Smooth muscle cell (in vitro differentiated cells): ENCODE measurements around the gene ADAMTS14. TPM values are rescaled to one million over a fixed set of nuclear protein-coding genes. Genes with fewer than 3 reads are reported as not detected.

Experiments used
- DNase-seq: peaks from one replicate; lab custom pipeline; 2025; ENCODE audit not compliant: unreplicated experiment; lab: John Stamatoyannopoulos, UW
- H2AFZ ChIP-seq: fragments of 200-600 bp; sonication (generic); 2 replicates; pipeline ENCODE4 v1.6.0; 2016; ENCODE audit warnings: antibody characterized with exemption, low read depth, mild to moderate bottlenecking
- H3F3A ChIP-seq: fragments of 200-600 bp; sonication (generic); 2 replicates; pipeline ENCODE4 v1.6.0; 2017; ENCODE audit warnings: antibody characterized with exemption, low read depth
- H3K27ac ChIP-seq: fragments of 200-600 bp; sonication (generic); 2 replicates; pipeline ENCODE4 v1.5.1; 2016; ENCODE audit warnings: low read depth, mild to moderate bottlenecking
- H3K27me3 ChIP-seq: fragments of 200-600 bp; sonication (generic); 2 replicates; pipeline ENCODE4 v1.6.1; 2016; ENCODE audit warnings: low read depth, mild to moderate bottlenecking
- H3K36me3 ChIP-seq: fragments of 200-600 bp; sonication (generic); 2 replicates; pipeline ENCODE4 v1.5.1; 2016; ENCODE audit warnings: low read depth
- H3K4me1 ChIP-seq: fragments of 200-600 bp; sonication (generic); 2 replicates; pipeline ENCODE4 v1.5.1; 2016; ENCODE audit warnings: low read depth
- H3K4me2 ChIP-seq: fragments of 200-600 bp; sonication (generic); 2 replicates; pipeline ENCODE4 v1.6.0; 2016; ENCODE audit warnings: mild to moderate bottlenecking
- H3K4me3 ChIP-seq: fragments of 200-600 bp; sonication (generic); 2 replicates; pipeline ENCODE4 v1.5.1; 2016; ENCODE audit warnings: mild to moderate bottlenecking
- H3K79me2 ChIP-seq: fragments of 200-600 bp; sonication (generic); 2 replicates; pipeline ENCODE4 v1.6.0; 2016; ENCODE audit warnings: low read depth, mild to moderate bottlenecking
- H3K9ac ChIP-seq: fragments of 200-600 bp; sonication (generic); 2 replicates; pipeline ENCODE4 v1.6.0; 2016; ENCODE audit warnings: low read depth
- H3K9me3 ChIP-seq: fragments of 200-600 bp; sonication (generic); replicated peaks from 2 replicates; pipeline ENCODE4 v1.5.1; 2016; ENCODE audit warnings: low read depth
- H4K20me1 ChIP-seq: fragments of 200-600 bp; sonication (generic); 2 replicates; pipeline ENCODE4 v1.6.0; 2016; ENCODE audit warnings: low read depth
- WGBS: methylation state at CpG from one replicate; pipeline ENCODE4 v1.1.7; 2016; ENCODE audit warnings: low lambda C conversion rate; 5-methylcytosine and 5-hydroxymethylcytosine counted together
- polyA plus RNA-seq: library from polyadenylated mRNA; unstranded; fragments of >200 nt; fragmentation: Nextera tagmentation; extraction: Ambion mirVana; gene quantifications from 2 replicates; pipeline ENCODE4 v1.2.1, GENCODE V29; 2016
- total RNA-seq: library from RNA; depleted of rRNA; stranded (reverse); fragments of >200 nt; gene quantifications from 2 replicates; pipeline ENCODE4 v1.2.3, GENCODE V29; 2014
- TF ChIP-seq, protein P1 (sequence below): fragments of 200-600 bp; sonication (generic); IDR thresholded peaks from 2 replicates; pipeline ENCODE4 v1.5.1; 2017; ENCODE audit warnings: borderline replicate concordance, mild to moderate bottlenecking, antibody characterized with exemption; ENCODE audit not compliant: insufficient read depth, poor library complexity, severe bottlenecking

ADAMTS14 gene
- total and polyA plus RNA-seq, 2 experiments from 2014 or later, result 6.3 to 10.1 TPM

DNA sequence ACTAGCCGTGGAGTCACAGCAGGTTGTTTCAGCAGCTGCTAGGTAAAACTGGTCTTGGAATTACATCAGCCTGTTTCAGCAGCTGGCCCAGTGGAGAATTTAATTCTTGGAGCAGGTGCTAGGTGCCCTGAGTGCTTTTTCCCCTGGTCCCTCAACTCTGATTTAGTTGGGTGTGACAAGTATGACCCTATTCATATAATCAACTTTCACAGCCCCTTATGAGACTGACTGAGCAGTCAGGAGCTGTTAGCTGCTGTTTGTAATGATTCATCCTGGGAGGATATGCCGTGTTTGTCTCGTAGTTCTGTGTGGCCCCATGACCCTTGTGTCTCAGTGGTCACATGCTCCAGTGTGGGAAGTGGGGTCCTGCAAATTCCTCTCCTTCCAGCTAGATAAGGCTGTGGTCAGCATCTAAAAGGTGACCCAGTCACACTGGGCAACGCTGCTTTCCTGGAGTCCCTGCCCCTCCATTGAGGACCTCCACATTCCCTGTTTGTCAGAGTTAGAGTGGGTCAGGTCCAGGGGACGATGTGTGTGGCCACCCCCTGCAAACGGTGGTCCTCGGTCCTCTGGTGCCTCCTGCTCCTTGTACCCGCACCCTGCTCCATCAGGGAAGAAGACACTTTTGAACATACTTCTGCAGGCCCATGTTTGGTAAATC is 84.5 kb downstream of the ADAMTS14 start:
- no peaks in the 10 kb centered on the region for H3K4me1 ChIP-seq
- H3K4me2 ChIP-seq, result no peak overlapping the region
- H3K9ac ChIP-seq, result no peak overlapping the region
- no peak for DNase-seq
- H3F3A ChIP-seq, result no peaks in the 10 kb centered on the region
- WGBS, result 71% methylated on average over 8 of the region's 8 CpGs
- no peaks in the 10 kb centered on the region for H3K9me3 ChIP-seq
- no peaks in the 10 kb centered on the region for H3K36me3 ChIP-seq
- H4K20me1 ChIP-seq, result no peaks in the 10 kb centered on the region
- no peaks in the 10 kb centered on the region for H3K27me3 ChIP-seq
- no peaks in the 10 kb centered on the region for H3K79me2 ChIP-seq
- TF ChIP-seq, protein P1, sequence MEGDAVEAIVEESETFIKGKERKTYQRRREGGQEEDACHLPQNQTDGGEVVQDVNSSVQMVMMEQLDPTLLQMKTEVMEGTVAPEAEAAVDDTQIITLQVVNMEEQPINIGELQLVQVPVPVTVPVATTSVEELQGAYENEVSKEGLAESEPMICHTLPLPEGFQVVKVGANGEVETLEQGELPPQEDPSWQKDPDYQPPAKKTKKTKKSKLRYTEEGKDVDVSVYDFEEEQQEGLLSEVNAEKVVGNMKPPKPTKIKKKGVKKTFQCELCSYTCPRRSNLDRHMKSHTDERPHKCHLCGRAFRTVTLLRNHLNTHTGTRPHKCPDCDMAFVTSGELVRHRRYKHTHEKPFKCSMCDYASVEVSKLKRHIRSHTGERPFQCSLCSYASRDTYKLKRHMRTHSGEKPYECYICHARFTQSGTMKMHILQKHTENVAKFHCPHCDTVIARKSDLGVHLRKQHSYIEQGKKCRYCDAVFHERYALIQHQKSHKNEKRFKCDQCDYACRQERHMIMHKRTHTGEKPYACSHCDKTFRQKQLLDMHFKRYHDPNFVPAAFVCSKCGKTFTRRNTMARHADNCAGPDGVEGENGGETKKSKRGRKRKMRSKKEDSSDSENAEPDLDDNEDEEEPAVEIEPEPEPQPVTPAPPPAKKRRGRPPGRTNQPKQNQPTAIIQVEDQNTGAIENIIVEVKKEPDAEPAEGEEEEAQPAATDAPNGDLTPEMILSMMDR, result no peak
- H3K27ac ChIP-seq, result no peak overlapping the region
- H2AFZ ChIP-seq, result no peak overlapping the region
- no peak overlapping the region for H3K4me3 ChIP-seq

DNA sequence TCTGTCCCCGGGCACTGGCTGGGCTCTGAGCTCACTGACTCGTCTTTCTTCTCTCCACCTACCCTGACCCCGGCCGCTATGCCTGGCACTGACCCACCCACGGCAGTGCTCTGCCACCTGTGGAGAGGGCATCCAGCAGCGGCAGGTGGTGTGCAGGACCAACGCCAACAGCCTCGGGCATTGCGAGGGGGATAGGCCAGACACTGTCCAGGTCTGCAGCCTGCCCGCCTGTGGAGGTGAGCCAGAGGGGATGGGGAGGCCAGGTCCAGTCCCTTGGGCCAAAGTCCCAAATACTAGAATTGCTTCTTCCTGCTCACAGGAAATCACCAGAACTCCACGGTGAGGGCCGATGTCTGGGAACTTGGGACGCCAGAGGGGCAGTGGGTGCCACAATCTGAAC is 85.5 kb downstream of the ADAMTS14 start:
- DNase-seq, result no peak
- Histone ChIP-seq H3K4me3 (no peak overlapping the region), H3K4me1 (no peaks in the 10 kb centered on the region), H3K27ac (no peak overlapping the region), H3K4me2 (no peak overlapping the region), H3K27me3 (no peaks in the 10 kb centered on the region), H3K9ac (no peak overlapping the region), H3F3A (no peaks in the 10 kb centered on the region), H4K20me1 (no peaks in the 10 kb centered on the region), H3K9me3 (no peaks in the 10 kb centered on the region), H3K36me3 (no peaks in the 10 kb centered on the region), H2AFZ (no peak overlapping the region), H3K79me2 (no peaks in the 10 kb centered on the region)
- WGBS, result 95% methylated on average over 13 of the region's 13 CpGs
- TF ChIP-seq, protein P1, result no peak

DNA sequence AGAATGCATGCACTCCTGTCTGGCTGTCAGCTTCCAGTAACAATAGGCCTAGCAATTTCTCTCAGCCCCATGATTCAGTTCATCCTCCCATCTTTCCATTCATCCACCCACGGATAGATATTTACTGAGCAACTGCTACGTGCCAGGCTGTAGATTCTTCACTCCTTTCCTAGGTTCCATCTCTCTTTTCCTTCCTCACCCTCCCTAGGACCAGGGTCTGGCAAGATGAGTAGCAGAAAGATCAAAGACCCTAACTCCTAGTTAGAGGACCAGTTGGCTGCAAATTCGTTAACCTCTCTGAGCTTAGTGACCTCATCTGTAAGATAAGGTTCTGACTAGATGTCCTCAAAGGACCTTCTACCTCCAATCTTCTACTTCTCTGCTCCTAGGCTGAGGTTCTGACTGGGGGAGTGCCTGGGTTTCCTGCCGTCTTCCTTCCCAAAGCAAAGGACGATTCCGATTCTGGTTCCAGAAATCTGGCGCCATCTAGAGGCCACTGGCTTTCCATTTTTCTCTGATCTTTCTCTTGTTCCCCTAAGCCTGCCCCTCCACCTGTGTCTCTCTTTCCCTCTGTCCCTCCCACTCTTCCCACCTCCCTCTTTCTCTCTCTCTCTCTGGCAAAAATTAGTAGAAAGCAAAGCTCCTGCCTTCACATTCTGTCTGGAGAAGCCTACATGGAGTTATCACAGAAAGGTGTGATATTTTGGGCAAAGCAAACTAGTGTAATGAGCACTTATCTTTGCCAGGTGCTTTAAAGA is 86.6 kb downstream of the ADAMTS14 start:
- Histone ChIP-seq H3K36me3 (no peaks in the 10 kb centered on the region), H3K4me3 (no peak overlapping the region), H3K4me2 (no peak overlapping the region), H3K79me2 (no peaks in the 10 kb centered on the region), H2AFZ (no peak overlapping the region), H3K4me1 (no peaks in the 10 kb centered on the region), H3K27ac (no peak overlapping the region), H3F3A (no peaks in the 10 kb centered on the region), H3K9ac (no peak overlapping the region), H3K9me3 (no peaks in the 10 kb centered on the region), H4K20me1 (no peaks in the 10 kb centered on the region), H3K27me3 (no peaks in the 10 kb centered on the region)
- WGBS, result 9% methylated on average over 7 of the region's 7 CpGs
- peak; percentile 29 for DNase-seq
- TF ChIP-seq, protein P1, result peak; percentile 73

DNA sequence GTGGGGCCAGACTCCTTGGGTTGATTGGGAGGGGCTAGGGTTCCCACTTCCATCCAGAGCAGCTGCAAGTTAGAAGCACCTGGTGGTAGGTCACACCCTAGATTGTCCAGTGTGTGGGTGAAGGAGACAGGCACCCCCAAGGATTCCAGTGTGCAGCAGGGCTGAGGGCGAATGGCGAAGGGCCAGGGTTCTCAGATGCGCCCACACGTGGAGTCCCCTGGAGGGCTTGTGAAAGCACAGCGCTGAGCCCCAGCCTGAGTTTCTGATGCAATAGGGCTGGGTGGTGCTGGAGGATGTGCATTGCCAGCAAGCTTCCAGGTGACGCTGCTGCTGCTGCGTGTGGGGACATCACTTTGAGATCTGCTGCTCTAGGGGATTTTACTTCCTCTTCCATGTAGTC is 87.5 kb downstream of the ADAMTS14 start:
- Histone ChIP-seq H3K27me3 (no peaks in the 10 kb centered on the region), H3K79me2 (no peaks in the 10 kb centered on the region), H3K4me1 (no peaks in the 10 kb centered on the region), H3K4me3 (no peak overlapping the region), H3K9ac (no peak overlapping the region), H3K36me3 (no peaks in the 10 kb centered on the region), H3K9me3 (no peaks in the 10 kb centered on the region), H3K4me2 (no peak overlapping the region), H3K27ac (no peak overlapping the region), H2AFZ (no peak overlapping the region), H4K20me1 (no peaks in the 10 kb centered on the region), H3F3A (no peaks in the 10 kb centered on the region)
- WGBS, result 84% methylated on average over 6 of the region's 7 CpGs
- DNase-seq, result no peak
- TF ChIP-seq, protein P1, result no peak
